Adrenal gland (tissue), 5 donors: Measurements from ENCODE around the gene TLN1.

Experiments
- CTCF ChIP-seq, 6 experiments: fragments of 450-650 bp in 4 of 6; fragments of 200-600 bp in 2 of 6; sonication (generic) in 1 of 6; IDR thresholded peaks; 1 replicate in 5 of 6; 2 replicates in 1 of 6; pipeline versions ENCODE4 v1.5.1 to v1.8.0; 2016 to 2021; ENCODE audit warnings: antibody characterized with exemption in 6 of 6, mild to moderate bottlenecking in 2 of 6, moderate library complexity in 1 of 6
- POLR2A ChIP-seq, 2 donors: fragments of 450-650 bp; IDR thresholded peaks; one replicate each; pipeline ENCODE4 v1.6.1; 2017; ENCODE audit warnings: antibody characterized with exemption in 2 of 2, mild to moderate bottlenecking in 2 of 2, moderate library complexity in 1 of 2
- donor health status: DM: no; HTN: no; CAD: no.

DNA sequence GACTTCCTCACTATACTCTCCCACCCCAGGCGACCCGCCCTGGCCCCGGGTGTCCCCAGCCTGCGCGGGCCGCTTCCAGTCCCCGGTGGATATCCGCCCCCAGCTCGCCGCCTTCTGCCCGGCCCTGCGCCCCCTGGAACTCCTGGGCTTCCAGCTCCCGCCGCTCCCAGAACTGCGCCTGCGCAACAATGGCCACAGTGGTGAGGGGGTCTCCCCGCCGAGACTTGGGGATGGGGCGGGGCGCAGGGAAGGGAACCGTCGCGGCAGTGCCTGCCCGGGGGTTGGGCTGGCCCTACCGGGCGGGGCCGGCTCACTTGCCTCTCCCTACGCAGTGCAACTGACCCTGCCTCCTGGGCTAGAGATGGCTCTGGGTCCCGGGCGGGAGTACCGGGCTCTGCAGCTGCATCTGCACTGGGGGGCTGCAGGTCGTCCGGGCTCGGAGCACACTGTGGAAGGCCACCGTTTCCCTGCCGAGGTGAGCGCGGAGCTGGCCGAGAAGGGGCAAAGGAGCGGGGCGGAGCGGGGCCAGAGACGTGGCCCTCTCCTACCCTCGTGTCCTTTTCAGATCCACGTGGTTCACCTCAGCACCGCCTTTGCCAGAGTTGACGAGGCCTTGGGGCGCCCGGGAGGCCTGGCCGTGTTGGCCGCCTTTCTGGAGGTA, 56.1 kb downstream of the TLN1 start:
- no peak for TF ChIP-seq CTCF (IDR thresholded peaks at IDR 0.05)
- no peak for TF ChIP-seq POLR2A (IDR thresholded peaks at IDR 0.05)
